Activated naive CD4-positive, alpha-beta T cell treated with anti-CD3 and anti-CD28 coated beads, Interleukin-2, amount 10 ng/mL, durations not matched to agents 7 days and 5 days (primary cell): Measurements from ENCODE around the gene XYLT1.
A peak's percentile ranks its signal among the peaks of the same experiment; 100 is the strongest.
"Not testable (repeated sequence)": the region's sequence is repeated elsewhere in the genome, so short reads cannot be mapped to it uniquely, and the experiment has no call there.

Source experiments
- CTCF ChIA-PET: fragments of 350-600 bp; sonication (Branson Sonifier 250); formaldehyde crosslinking; loops from one replicate; lab custom pipeline; 2021; ENCODE audit warnings: antibody characterized with exemption; lab: Charles Lee
- DNase-seq: peaks from one replicate; pipeline ENCODE4 v3.0.0-alpha.2; 2020
- H3K27ac Mint-ChIP-seq: one replicate; pipeline ENCODE4 v1.8.0; 2021; ENCODE audit warnings: mild to moderate bottlenecking, moderate library complexity, mixed read lengths
- H3K27me3 Mint-ChIP-seq: one replicate; pipeline ENCODE4 v1.8.0; 2021; ENCODE audit warnings: mild to moderate bottlenecking, mixed read lengths
- H3K36me3 Mint-ChIP-seq: one replicate; pipeline ENCODE4 v1.8.0; 2021; ENCODE audit warnings: mixed read lengths
- H3K4me1 Mint-ChIP-seq: one replicate; pipeline ENCODE4 v1.8.0; 2021; ENCODE audit warnings: mixed read lengths
- H3K4me3 Mint-ChIP-seq: one replicate; pipeline ENCODE4 v1.8.0; 2021; ENCODE audit warnings: mild to moderate bottlenecking, moderate library complexity, mixed read lengths
- H3K9me3 Mint-ChIP-seq: one replicate; pipeline ENCODE4 v1.8.0; 2021; ENCODE audit warnings: mixed read lengths

Gene XYLT1

GRCh38 chr16:17313793-17314547 lies 156.8 kb downstream of the XYLT1 start:
- CTCF ChIA-PET, result no interaction called here
- Mint-ChIP-seq H3K27ac (no peak overlapping the region), H3K27me3 (no peaks in the 10 kb centered on the region), H3K4me1 (peaks cover 47% of the 10 kb centered on the region), H3K36me3 (peaks cover 26% of the 10 kb centered on the region), H3K4me3 (no peak overlapping the region), H3K9me3 (no peaks in the 10 kb centered on the region)
- DNase-seq, result no peak

GRCh38 chr16:17313085-17313611 lies 157.6 kb downstream of the XYLT1 start:
- H3K4me3 Mint-ChIP-seq, result no peak overlapping the region
- DNase-seq, result no peak
- H3K27ac Mint-ChIP-seq, result no peak overlapping the region
- H3K9me3 Mint-ChIP-seq, result no peaks in the 10 kb centered on the region
- CTCF ChIA-PET, result no interaction called here
- peaks cover 26% of the 10 kb centered on the region for H3K36me3 Mint-ChIP-seq
- H3K4me1 Mint-ChIP-seq, result peaks cover 47% of the 10 kb centered on the region
- no peaks in the 10 kb centered on the region for H3K27me3 Mint-ChIP-seq

- Mint-ChIP-seq H3K27me3 (no peaks in the 10 kb centered on the region), H3K9me3 (no peaks in the 10 kb centered on the region), H3K36me3 (peaks cover 22% of the 10 kb centered on the region), H3K27ac (peak overlapping the region; percentile 64), H3K4me1 (peaks cover 50% of the 10 kb centered on the region), H3K4me3 (no peak overlapping the region)
- DNase-seq, result no peak
- CTCF ChIA-PET, result no interaction called here
Measured at GRCh38 chr16:17312094-17312710, 158.6 kb downstream of the XYLT1 start.

GRCh38 chr16:17311333-17312093 lies 159.2 kb downstream of the XYLT1 start:
- peaks cover 51% of the 10 kb centered on the region for H3K4me1 Mint-ChIP-seq
- CTCF ChIA-PET, result no interaction called here
- no peak for DNase-seq
- H3K27ac Mint-ChIP-seq, result peak overlapping the region; percentile 64
- no peaks in the 10 kb centered on the region for H3K27me3 Mint-ChIP-seq
- peaks cover 22% of the 10 kb centered on the region for H3K36me3 Mint-ChIP-seq
- no peaks in the 10 kb centered on the region for H3K9me3 Mint-ChIP-seq
- no peak overlapping the region for H3K4me3 Mint-ChIP-seq

- no peak overlapping the region for H3K27ac Mint-ChIP-seq
- no peaks in the 10 kb centered on the region for H3K9me3 Mint-ChIP-seq
- H3K4me3 Mint-ChIP-seq, result no peak overlapping the region
- CTCF ChIA-PET, result no interaction called here
- no peaks in the 10 kb centered on the region for H3K27me3 Mint-ChIP-seq
- no peak for DNase-seq
- H3K36me3 Mint-ChIP-seq, result peaks cover 16% of the 10 kb centered on the region
- peaks cover 48% of the 10 kb centered on the region for H3K4me1 Mint-ChIP-seq
Measured at GRCh38 chr16:17309510-17309909, 161.2 kb downstream of the XYLT1 start.

GRCh38 chr16:17308186-17308585 lies 162.6 kb downstream of the XYLT1 start:
- peaks cover 14% of the 10 kb centered on the region for H3K36me3 Mint-ChIP-seq
- peaks cover 43% of the 10 kb centered on the region for H3K4me1 Mint-ChIP-seq
- no peak overlapping the region for H3K27ac Mint-ChIP-seq
- H3K9me3 Mint-ChIP-seq, result no peaks in the 10 kb centered on the region
- CTCF ChIA-PET, result interaction anchor here (1.0 kb wide), 1 partner anchor 37 kb away, joined by 3 read pairs; no protein-coding TSS in a partner anchor
- no peak for DNase-seq
- no peak overlapping the region for H3K4me3 Mint-ChIP-seq
- no peaks in the 10 kb centered on the region for H3K27me3 Mint-ChIP-seq

GRCh38 chr16:17307504-17307903 lies 163.3 kb downstream of the XYLT1 start:
- Mint-ChIP-seq H3K9me3 (no peaks in the 10 kb centered on the region), H3K4me3 (no peak overlapping the region), H3K27ac (no peak overlapping the region), H3K27me3 (no peaks in the 10 kb centered on the region), H3K36me3 (peaks cover 14% of the 10 kb centered on the region), H3K4me1 (peaks cover 43% of the 10 kb centered on the region)
- no peak for DNase-seq
- CTCF ChIA-PET, result no interaction called here

GRCh38 chr16:17306745-17307144 lies 164.0 kb downstream of the XYLT1 start:
- CTCF ChIA-PET, result no interaction called here
- no peak overlapping the region for H3K4me3 Mint-ChIP-seq
- peak overlapping the region; percentile 58 for H3K27ac Mint-ChIP-seq
- DNase-seq, result no peak
- peaks cover 14% of the 10 kb centered on the region for H3K36me3 Mint-ChIP-seq
- H3K4me1 Mint-ChIP-seq, result peaks cover 43% of the 10 kb centered on the region
- no peaks in the 10 kb centered on the region for H3K27me3 Mint-ChIP-seq
- no peaks in the 10 kb centered on the region for H3K9me3 Mint-ChIP-seq

GRCh38 chr16:17306211-17306610 lies 164.5 kb downstream of the XYLT1 start:
- H3K9me3 Mint-ChIP-seq, H3K27ac Mint-ChIP-seq, CTCF ChIA-PET, H3K27me3 Mint-ChIP-seq, DNase-seq, H3K4me3 Mint-ChIP-seq: not testable (repeated sequence)
- H3K36me3 Mint-ChIP-seq, result peaks cover 14% of the 10 kb centered on the region
- H3K4me1 Mint-ChIP-seq, result peaks cover 47% of the 10 kb centered on the region

GRCh38 chr16:17305694-17306093 lies 165.1 kb downstream of the XYLT1 start:
- Mint-ChIP-seq H3K27ac (no peak overlapping the region), H3K4me3 (no peak overlapping the region), H3K4me1 (peaks cover 47% of the 10 kb centered on the region), H3K36me3 (peaks cover 16% of the 10 kb centered on the region), H3K9me3 (no peaks in the 10 kb centered on the region), H3K27me3 (no peaks in the 10 kb centered on the region)
- CTCF ChIA-PET, result no interaction called here
- no peak for DNase-seq

GRCh38 chr16:17304491-17305119 lies 166.2 kb downstream of the XYLT1 start:
- Mint-ChIP-seq H3K4me3 (no peak overlapping the region), H3K4me1 (peaks cover 48% of the 10 kb centered on the region), H3K27me3 (no peaks in the 10 kb centered on the region), H3K27ac (no peak overlapping the region), H3K36me3 (peaks cover 11% of the 10 kb centered on the region), H3K9me3 (no peaks in the 10 kb centered on the region)
- no peak for DNase-seq
- CTCF ChIA-PET, result no interaction called here

- DNase-seq, result no peak
- peaks cover 7% of the 10 kb centered on the region for H3K36me3 Mint-ChIP-seq
- CTCF ChIA-PET, result no interaction called here
- H3K27me3 Mint-ChIP-seq, result no peaks in the 10 kb centered on the region
- no peaks in the 10 kb centered on the region for H3K9me3 Mint-ChIP-seq
- peaks cover 48% of the 10 kb centered on the region for H3K4me1 Mint-ChIP-seq
- no peak overlapping the region for H3K4me3 Mint-ChIP-seq
- no peak overlapping the region for H3K27ac Mint-ChIP-seq
Measured at GRCh38 chr16:17304106-17304490, 166.7 kb downstream of the XYLT1 start.

- Mint-ChIP-seq H3K9me3 (no peaks in the 10 kb centered on the region), H3K27me3 (no peaks in the 10 kb centered on the region), H3K4me3 (no peak overlapping the region), H3K4me1 (peaks cover 48% of the 10 kb centered on the region), H3K36me3 (peaks cover 5% of the 10 kb centered on the region), H3K27ac (no peak overlapping the region)
- CTCF ChIA-PET, result no interaction called here
- DNase-seq, result no peak
Measured at GRCh38 chr16:17303101-17303500, 167.7 kb downstream of the XYLT1 start.

GRCh38 chr16:17302620-17303019 lies 168.1 kb downstream of the XYLT1 start:
- H3K27ac Mint-ChIP-seq, result peak overlapping the region; percentile 46
- H3K4me3 Mint-ChIP-seq, result no peak overlapping the region
- H3K9me3 Mint-ChIP-seq, result no peaks in the 10 kb centered on the region
- peaks cover 5% of the 10 kb centered on the region for H3K36me3 Mint-ChIP-seq
- no peak for DNase-seq
- H3K27me3 Mint-ChIP-seq, result no peaks in the 10 kb centered on the region
- CTCF ChIA-PET, result interaction anchor here (0.8 kb wide), 1 partner anchor 165 kb away, joined by 3 read pairs; no protein-coding TSS in a partner anchor
- peaks cover 45% of the 10 kb centered on the region for H3K4me1 Mint-ChIP-seq
